GM13977 (cell line): Measurements from ENCODE around the gene LRRC4C.
"Not testable (repeated sequence)": the region's sequence is repeated elsewhere in the genome, so short reads cannot be mapped to it uniquely, and the experiment has no call there.

ENCODE experiments used
- DNase-seq: peaks from one replicate; pipeline ENCODE4 v3.0.0; 2012; ENCODE audit warnings: low spot score
- in situ Hi-C: fragments of 300-500 bp; cut with MboI; formaldehyde crosslinking; loops from one replicate; pipeline ENCODE4 v1.12.0; 2022; ENCODE audit warnings: low sequenced_read_pairs, low pct_unique_long_range_greater_than_20kb, mixed read lengths, inconsistent platforms; ENCODE audit not compliant: unreplicated experiment
- TF ChIP-seq, protein P1 (sequence below): IDR thresholded peaks from 2 replicates; pipeline ENCODE4 v1.5.1; 2012; ENCODE audit warnings: mild to moderate bottlenecking, control low read depth; ENCODE audit not compliant: insufficient read depth; ENCODE audit errors: extremely low read depth, missing control alignments

LRRC4C gene

DNA sequence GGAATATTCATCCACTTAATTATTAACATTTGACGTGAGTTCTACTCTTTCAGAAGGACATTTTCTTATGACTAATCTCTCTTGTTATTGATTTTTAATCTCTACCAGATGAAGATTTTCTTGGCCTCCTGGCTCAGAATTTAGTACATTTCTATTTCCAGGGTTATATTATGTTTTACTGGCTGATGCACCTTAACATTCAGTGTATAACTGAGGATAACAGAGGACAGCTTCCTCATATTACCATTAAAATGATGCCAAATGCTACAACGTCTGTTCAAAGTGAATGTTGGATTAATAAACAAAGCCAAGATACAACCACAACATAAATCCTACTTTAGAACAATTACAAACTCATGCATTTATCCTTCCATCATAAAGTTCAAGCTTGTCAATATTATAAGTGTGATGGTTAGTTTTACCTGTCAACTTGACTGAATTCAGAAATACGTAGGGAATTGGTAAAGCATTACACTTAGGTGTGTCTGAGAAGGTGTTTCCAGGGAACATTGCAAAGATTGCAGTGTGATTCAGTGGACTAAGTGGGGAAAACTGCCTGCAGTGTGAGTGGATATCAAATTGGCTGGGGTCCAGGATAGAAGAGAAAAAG is 485.2 kb downstream of the LRRC4C start:
- TF ChIP-seq, protein P1, sequence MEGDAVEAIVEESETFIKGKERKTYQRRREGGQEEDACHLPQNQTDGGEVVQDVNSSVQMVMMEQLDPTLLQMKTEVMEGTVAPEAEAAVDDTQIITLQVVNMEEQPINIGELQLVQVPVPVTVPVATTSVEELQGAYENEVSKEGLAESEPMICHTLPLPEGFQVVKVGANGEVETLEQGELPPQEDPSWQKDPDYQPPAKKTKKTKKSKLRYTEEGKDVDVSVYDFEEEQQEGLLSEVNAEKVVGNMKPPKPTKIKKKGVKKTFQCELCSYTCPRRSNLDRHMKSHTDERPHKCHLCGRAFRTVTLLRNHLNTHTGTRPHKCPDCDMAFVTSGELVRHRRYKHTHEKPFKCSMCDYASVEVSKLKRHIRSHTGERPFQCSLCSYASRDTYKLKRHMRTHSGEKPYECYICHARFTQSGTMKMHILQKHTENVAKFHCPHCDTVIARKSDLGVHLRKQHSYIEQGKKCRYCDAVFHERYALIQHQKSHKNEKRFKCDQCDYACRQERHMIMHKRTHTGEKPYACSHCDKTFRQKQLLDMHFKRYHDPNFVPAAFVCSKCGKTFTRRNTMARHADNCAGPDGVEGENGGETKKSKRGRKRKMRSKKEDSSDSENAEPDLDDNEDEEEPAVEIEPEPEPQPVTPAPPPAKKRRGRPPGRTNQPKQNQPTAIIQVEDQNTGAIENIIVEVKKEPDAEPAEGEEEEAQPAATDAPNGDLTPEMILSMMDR: no peak
- no peak for DNase-seq
- in situ Hi-C loops: no loop called here

DNA sequence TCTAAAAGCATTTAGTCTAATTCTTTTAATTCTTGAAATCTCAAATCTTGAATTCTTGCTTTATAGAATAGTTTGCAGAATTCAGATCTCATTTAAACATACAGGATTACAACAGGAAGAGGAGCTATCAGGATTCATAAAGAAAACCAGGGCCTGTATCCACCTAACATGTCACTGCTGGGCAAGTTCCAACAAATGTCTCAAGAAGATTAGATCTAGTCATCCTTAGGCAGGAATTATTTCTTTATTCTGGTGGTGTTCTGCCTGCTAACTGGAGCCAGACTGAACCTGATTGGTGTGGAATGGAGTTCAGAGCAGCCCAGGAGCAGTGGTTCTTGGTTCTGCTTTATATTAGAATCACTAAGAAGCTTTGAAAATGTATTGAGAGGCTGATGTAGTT is 500.7 kb downstream of the LRRC4C start:
- no peak for DNase-seq
- in situ Hi-C loops: no loop called here
- TF ChIP-seq, protein P1: no peak

DNA sequence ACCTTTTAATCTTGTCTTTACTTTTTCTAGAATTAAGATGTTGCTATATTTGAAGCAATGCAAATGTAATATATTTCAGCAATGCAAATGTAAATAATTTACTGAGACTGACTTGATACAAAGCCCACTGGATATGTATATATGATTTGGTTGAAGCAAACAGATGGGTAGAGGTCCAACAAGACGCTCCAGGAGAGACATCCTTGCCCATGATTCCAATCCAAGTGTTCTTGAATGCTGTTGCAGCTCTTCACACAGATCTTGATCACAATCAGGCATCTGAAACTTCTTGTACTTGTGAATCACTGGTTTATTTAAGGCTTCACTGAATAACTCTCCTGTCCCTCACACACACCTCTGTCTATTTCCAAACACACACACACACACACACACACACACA is 507.0 kb downstream of the LRRC4C start:
- TF ChIP-seq, protein P1: no peak
- no peak for DNase-seq
- in situ Hi-C loops: no loop called here

DNA sequence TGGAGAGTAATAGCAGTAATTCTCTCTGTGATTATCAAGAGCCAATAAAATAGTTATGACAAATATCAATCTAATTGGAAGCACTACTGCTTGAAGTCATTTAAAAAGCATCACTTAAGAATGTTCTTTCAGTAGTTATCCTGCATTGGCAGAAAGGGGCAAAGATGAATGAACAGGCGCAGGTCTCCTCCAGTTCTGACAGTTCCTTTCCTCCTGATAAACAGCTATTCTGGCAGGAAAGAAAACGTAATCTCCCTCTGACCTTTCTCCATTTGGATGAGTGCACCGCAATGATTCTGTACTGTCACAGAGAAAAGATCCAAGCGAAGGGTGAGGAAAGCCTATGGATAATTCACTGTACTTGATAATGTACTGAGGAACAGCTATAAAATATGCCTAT is 521.5 kb downstream of the LRRC4C start:
- no peak for DNase-seq
- TF ChIP-seq, protein P1: no peak
- in situ Hi-C loops: no loop called here

DNA sequence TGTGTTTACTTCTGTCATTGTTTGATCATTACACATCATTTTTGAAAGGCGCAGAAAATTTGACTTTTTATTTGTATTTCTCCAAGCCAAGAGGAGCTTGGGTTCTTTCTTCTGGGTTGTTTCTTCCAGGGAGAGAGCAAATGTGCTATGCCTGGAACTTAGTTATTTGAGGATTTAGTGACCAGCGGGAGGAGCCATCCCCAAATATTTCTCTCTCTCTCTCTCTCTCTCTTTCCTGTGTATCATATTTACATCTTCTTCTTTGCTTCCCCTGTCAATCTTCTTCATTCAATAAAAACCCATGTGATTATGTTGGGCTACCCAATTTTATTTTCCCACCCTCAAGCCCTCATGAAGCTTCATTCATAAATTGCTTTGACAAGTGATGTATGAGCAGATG is 534.5 kb downstream of the LRRC4C start:
- TF ChIP-seq, protein P1: no peak
- DNase-seq: no peak
- in situ Hi-C loops: no loop called here

DNA sequence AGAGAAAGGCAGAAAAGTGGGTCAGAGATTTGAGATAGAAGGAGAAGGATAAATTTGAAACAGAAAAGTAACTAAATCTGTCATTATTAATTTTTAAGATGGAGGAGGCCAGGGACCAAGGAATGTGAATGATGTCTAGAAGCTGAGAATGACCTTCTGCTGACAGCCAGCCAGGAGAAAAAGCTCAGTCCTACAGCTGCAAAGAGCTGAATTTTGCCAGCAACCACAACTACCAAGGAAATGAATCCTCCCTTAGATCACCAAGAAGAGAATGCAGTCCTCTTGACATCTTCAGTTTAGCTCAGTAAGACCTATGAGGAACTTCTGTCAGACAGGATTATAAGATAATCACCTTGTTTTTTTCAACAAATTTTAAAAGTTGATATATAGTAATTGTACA is 538.2 kb downstream of the LRRC4C start:
- in situ Hi-C loops: no loop called here
- TF ChIP-seq, protein P1: no peak
- DNase-seq: no peak

DNA sequence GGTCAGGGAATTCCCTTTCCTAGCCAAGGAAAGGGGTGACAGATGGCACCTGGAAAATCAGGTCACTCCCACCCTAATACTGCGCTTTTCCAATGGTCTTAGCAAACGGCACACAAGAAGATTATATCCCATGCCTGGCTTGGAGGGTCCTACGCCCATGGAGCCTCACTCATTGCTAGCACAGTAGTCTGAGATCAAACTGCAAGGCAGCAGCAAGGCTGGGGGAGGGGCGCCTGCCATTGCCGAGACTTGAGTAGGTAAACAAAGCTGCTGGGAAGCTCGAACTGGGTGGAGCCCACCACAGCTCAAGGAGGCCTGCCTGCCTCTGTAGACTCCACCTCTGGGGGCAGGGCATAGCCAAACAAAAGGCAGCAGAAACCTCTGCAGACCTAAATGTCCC is 548.7 kb downstream of the LRRC4C start:
- DNase-seq, in situ Hi-C loops: not testable (repeated sequence)
